Hepatic stellate cell (primary cell): ENCODE data around the gene TMEM176A.

Source experiments
- DNase-seq: peaks from one replicate; pipeline ENCODE4 v3.0.0; 2011; ENCODE audit warnings: low spot score

Gene TMEM176A

DNA sequence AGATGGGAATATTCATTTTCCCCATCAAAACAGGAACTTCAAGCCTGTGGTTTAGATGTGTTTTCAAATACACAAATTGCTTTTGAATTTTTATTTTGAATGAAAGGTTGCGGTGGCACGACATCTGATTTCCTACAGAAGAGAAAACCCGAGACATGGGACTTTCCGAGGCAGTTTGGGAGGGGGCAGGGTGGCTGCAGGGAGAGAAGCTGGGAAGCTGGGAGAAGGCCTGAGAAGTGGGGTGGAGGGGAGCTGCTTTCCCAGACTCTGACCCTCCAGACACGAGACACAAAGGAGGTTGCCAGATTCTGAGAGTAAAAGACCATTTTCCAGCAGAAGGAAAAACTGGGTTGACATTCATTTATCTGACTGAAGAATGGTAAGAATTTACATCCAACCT lies 19.6 kb downstream of the TMEM176A start:
- DNase-seq: no peak

DNA sequence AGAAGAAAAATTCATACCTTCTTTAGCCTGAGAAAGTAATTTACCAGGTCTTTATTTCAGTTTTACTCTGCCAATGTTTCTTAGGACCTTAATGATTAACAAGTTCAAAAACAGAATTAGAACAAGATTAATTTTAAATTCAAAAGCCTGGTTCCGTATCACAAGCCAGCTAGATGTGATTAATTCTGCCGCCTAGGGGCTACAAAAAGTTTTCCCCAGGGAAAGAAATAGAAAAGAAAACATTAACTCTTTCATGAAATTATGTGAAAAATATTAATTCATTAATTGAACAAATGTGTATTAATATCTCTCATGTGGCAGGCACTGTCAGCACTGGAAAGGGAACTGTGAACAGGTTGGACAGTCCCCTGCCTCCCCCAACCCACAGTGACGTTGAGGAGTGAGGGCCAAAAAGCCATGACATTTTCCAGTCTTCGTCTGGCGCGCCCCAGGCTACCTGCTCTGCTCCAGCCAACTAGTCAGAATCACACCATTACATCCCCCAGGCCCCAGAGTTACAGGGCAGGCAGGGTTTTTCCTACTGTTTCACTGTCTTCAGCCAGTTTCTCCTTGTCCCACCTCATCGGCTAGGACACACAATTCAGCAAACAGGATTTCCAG lies 20.1 kb downstream of the TMEM176A start:
- DNase-seq: no peak

DNA sequence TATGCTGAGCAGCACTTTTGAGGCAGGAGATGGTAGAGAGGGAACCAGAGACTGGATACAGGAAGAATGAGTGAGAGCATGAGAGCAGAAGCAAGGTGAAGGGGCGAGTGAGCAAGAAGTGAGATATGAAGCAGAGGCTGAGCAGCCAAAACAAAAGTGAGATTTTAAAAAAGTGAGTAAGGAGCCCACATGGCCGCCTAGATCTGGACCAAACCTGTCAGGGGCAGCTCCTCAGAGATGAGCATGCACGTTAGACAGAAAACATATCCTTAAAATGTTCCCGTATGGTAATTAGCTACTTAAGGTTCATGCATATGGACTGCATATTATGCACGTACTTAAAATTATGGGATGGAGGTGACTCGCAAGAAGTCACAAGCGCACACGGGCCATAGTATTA lies 22.5 kb downstream of the TMEM176A start:
- no peak for DNase-seq

DNA sequence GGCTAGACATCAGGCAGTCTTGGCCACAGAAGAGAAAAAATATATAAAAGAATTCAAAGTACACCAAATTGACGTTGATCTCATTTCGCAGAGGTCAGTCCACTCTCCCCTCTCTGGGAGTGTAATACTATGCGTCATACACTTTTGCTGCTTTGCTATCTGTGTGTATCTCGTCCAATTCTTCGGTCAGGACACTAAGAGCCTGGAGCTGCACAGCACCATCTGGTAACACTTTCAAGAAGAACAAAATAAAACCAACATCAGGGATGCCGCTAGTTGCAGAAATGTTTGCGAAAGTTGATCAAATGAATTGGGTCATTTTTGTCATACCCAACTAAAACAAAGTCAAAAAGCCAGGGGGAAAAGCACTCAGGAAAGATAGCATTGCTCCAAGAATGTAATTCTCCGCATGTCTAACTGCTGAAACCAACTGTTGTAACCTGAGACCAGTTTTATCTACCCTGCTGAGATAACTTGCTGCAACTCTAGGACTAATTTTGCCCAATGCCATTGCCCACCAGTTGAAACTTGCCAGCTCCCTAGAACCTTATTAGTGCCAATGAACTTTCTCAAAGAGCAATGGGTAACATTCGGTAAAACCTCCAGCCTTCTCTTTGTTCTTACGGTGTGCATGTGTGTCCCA lies 23.0 kb downstream of the TMEM176A start:
- no peak for DNase-seq

DNA sequence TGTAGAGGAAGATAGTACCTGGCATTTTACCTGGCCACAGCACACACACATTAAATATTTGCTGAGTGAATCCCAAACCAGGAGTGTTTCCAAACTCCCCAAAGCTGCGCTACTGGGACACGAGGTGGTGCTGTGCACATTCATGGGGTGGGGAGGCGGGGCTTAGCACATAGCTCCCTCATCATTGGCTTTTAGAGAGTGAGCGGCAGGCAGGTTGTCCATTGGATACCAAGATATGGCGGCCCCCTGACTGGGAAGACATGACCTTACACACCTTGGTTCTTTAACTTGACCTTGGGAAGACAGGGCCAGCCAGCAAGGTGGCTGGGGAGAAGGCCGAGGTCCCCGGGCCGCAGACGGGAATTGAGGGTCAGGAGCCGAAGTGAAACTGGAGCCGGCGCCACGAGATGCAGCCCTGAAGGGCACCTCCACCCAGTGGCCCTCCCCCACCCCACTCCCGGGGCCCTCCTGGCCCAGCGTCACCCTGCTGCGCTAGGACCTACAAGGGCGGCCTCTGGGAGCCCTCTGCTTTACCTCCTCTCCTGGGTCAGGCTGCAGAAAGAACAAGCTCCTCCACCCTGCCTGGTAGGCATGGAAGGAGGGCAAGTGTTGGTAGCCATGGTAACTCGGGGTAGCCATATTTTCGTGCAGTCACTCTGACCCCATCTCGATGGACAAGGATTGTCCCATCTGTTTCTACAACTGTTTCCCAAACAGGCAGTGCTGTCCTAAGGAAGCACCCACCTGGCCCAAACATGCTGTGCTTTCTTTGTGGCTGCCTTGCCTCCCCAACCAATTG lies 24.0 kb downstream of the TMEM176A start:
- DNase-seq: no peak

DNA sequence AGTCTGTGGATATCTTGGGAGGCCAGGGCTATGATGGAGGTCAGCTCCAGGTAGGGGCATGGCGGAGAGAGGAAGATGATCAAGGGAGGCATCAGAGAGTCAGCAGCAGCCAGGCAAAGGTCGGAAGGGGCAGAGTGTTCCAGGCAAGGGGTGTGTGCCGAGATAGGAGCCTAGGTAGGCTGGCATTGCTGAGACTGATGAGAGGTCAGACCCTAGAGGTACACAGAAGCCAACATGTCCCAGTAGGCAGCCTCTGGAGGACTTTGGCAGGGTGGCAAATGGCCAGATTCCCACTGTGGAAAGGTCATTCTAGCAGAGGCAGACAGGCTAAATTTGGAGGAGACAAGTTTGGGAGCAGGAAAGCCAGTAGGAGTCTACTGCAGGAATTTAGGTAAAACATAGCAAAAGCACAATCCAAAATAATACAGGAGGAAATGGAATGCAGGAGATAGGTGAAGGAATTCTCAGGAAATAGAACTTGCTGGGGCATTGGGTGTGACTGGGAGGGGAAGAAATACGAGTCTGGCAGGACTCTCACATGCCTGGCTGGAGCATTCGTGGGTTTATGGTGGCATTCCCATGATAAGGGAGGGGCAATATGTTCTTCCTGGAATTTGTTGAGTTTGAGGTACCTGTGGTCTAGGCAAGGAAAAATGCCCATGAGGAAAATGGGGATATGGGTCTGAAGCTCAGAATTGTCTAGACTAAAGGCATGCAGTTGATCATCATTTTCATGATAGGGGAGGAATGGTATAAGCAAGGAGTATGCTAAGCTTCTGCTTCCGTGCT lies 25.7 kb downstream of the TMEM176A start:
- no peak for DNase-seq

DNA sequence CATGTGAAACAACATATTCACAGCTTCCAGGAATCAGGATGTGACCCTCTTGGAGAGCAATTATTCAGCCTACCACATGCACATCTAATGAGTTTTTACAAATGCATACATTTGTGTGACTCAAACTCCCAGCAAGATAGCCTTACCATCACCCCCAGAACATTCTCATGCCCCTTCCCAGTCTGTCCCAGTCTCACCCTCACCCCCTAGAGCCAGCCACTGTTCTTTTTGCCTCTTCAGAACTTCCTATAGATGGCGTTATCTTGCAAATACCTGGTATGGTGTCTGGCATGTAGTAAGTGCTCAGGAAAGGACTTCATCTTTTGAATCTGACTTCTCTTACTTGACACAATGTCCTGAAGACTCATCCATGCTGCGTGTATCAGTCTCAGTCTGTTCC lies 27.8 kb downstream of the TMEM176A start:
- no peak for DNase-seq

DNA sequence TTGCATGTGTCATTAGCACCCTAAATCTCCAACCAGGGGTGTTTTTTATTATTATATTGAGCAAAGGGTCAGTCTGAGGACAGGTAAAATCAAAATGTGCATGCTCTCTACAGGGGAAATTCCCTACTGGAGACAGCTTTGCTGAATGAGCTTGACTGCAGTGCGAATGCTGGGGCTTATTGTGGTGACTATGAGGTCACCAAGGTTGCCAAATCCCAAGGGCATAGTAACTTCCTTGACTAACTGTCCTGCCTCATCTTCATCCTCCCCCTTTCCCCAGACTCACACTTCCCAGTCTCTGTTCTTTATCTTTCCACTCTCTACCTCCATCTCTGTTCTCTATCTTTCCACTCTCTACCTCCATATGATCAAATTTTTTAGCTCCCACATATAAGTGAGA lies 28.9 kb downstream of the TMEM176A start:
- no peak for DNase-seq

DNA sequence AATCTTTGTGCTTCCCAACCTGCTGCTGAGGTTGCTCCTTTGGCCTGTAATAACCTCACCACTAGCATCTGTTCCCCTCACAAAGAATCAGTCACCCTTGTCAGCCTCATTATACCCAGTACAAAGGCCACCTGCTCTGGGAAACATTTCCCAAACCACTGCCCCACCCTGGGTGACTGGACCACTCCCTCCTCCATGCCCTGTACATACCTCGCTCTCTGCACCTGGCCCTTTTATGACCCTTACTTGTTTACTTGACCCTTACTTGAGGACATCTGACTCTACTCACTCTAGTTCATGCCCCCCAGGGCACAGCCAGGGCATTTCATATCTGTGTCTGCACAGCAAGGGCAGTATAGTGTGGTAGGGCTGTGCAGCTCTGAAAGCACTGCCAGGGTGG lies 30.4 kb downstream of the TMEM176A start:
- no peak for DNase-seq

DNA sequence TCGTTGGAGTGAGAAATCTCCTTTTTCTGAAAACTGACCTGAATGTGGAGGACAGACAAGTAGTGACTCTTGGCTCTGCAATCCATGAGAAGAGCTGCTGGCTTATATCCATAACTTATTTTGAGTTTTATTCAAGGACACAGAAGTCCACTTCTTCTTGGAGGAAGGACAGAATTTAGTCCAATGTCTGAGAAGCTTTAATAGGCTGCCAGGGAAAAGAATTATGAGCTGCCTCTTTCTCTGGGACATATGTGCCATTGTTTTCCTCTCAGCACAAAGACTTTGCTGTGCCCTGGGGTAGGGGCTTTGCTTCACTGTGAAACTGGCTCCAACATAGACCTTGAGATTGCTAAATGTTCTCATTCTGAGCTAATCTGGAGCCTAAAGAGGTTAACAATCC lies 31.3 kb downstream of the TMEM176A start:
- DNase-seq: no peak

DNA sequence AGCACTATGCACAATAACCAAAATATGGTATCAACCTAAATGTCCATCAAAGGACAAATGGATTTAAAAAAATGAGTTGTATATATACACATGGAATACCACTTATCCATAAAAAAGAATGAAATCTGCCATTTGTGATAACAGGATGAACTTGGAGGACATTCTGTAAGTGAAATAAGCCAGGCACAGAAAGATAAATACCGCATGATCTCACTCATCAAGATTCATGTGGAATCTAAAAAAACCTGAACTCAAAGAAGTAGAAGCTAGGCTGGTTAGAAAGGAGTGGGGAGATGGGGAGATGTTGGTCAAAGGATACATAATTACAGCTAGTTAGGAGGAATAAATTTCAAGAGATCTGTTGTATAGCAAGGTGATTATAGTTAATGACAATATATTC lies 34.5 kb downstream of the TMEM176A start:
- DNase-seq: no peak

DNA sequence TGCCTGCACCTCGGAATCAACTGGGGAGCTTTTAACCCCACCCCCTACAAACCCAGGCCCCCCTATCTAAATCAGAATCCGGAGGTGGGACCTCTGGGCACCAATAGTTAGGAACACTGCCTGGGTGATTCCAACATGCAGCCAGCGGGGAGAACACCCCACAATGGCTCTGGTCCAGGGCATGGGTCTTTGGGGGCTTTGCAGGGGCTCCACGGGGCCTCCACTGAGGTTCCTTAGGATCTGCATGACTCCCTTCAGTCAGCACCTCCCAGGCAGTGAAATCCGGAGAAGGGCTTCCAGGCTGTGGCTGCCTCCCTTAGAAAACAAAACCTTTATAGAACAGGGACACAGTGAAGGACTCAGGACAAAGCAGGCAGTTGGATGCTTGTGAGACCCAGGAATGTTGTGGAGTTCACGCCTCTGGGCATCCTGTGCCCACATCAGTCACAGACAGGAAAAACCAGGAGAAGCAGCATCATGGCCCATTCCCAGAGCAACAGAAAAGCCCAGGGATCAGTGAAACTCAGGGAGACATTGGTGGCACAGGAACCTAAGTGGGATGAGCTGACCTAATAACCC lies 35.2 kb downstream of the TMEM176A start:
- DNase-seq: no peak

DNA sequence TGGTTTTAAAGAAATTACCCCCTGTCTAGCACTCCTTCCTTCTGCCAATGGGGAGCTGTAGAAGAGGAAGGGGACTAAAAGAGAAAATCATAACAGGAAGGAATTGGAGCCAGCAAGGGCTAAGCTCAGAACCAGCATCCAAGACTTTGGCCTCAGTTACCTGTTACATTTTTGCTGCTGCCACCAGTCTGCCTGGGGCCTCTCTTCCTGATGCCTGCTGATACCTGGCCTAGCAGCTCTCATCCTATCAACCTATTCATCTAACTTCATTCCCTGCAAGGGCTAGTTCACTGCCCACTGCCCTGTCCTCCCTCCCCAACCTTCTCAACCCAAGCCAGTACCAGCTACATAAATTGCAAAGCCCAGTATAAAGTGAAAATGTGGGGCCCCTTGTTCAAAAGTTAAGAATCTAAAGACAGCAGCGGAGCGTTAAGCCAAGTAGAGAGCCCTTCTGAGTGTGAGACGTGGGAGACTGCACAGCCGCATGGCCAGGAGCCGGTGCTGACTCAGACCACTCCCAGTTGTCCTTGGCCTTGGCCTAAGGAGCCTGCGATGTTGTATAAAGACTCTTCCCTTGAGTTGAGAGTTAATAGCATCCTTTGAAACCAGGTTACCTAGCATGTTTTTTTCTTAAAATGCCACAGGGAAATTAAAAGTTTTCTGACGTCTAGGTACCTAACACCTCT lies 38.5 kb downstream of the TMEM176A start:
- DNase-seq: no peak

DNA sequence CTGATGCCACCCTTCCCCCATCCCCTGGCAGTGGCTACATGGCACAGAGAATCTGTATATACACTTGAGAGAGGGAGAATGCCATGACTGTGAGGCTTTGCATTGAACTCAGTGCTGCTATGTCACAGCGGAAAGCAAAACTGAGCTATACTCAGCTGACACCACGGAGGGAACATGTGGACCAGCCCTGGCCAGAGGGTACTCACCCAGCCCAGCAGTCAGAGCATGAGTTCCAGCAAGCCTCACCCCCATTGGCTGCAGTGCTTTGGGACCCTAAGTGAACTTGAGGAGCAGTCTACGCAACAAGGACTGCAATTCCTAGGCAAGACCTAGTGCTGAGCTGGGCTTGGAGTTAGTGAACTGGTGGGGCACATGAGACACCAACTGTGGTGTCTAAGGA lies 41.4 kb downstream of the TMEM176A start:
- no peak for DNase-seq

DNA sequence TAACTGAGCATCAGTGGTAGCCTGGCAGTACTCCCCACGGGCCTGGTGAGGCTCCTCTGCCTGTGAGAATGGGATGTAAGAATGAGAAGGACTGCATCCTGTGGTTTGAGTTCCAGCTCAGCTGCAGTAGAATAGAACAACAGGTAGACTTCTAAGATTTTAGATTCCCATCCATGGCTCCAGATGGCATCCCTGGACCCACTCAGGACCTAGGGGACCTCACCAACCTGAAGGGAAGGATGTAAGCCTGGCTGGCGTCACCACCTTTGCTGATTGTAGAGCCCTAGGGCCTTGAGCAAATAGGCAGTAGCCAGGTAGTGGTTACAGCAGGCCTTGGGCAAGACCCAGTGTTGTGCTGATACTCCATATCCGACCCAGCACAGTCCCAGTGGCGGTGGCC lies 42.1 kb downstream of the TMEM176A start:
- DNase-seq: no peak

DNA sequence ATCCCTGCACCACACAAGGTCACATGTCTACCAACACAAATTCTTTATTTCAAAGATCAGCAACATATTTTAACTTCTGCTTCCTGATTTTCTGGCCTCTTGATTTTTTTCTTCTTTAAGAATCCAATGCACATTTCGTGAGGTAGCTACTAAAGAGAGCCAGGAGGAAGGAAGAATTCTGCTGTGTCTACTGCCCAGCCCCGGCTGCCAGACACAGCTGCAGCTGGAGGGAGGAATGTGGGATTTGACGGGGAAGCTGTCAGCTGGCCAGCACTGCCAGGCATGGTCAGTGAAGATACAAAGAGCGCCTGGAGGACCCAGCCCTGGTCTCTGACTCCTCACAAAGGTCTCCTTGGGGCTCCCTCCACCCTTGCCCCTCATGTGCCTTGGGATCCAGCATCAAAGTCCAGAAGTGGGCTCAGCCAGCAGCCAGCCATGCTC lies 44.9 kb downstream of the TMEM176A start:
- no peak for DNase-seq

DNA sequence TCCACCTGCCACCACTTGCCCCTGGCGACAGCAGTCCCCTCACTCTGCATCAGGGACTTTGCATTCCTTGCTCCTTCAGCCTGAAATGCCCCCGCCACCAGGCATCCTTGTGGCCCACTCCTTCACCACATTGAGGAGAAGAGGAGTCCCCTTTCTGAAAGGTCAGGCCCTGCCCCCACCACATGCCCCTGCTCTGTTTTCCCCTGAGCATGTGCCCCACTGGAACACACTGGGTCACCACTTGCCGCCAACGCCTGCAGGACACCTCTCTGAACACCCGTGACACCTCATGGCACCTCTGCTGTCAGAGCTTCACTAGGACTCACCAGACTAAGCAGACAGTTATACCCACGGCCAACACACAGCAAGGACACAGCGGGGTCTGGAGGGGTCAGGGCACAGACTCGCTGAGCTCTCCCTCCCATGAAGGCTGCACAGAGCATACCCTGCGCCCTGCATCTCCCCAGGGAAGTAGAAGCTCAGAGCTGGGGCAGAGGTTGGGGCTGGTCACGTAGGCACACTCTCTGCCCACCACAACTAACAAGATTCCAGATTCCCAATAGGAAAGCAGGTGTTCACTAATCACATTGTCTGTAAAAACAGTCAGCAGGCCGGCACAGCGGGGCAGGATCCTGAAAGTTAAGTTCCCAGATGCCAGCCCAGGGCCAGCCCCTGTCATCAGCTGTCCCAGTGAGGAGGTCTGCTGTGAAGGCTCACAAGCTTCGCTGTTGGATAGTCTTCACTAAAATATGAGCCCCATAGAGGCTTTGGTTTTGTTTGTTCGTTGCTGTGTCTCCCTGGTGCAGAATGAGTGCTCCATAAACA lies 45.9 kb downstream of the TMEM176A start:
- no peak for DNase-seq

DNA sequence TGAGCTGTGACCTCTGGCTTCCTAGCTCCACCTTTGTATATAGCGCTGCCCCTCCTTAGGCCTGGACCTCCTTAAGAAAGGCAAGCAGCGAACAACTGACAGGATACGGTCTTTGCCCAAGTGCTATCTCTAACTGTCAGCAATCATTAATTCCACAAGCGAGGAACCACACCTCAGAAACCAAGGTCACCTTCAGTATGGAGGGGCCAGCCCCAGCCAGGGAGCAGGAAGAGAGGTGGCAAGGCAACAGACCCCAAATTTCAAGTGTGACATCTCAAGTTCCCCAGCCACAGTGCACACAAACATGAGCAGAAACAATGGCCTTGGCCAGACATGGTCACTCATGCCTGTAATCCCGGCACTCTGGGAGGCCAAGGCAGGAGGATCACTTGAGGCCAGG lies 47.0 kb downstream of the TMEM176A start:
- DNase-seq: no peak

DNA sequence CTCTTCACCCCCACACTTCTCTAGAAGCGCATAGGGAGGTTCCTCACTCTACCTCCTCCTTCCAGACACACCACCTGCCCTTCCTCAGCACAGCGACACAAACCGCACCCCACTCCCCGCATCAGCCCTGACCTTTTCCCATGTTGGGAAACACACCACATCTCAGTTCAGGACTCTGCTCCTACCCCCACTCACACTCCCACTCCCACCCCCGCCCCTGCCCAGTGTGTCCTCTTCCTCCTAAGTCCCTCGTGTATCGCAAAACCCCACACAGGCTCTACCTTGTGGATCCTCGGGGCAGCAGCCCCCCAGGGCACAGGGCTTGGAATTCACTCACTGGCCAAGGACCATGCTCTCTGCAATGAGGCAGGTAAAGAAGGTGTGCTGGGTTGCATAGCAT lies 47.5 kb downstream of the TMEM176A start:
- DNase-seq: no peak

DNA sequence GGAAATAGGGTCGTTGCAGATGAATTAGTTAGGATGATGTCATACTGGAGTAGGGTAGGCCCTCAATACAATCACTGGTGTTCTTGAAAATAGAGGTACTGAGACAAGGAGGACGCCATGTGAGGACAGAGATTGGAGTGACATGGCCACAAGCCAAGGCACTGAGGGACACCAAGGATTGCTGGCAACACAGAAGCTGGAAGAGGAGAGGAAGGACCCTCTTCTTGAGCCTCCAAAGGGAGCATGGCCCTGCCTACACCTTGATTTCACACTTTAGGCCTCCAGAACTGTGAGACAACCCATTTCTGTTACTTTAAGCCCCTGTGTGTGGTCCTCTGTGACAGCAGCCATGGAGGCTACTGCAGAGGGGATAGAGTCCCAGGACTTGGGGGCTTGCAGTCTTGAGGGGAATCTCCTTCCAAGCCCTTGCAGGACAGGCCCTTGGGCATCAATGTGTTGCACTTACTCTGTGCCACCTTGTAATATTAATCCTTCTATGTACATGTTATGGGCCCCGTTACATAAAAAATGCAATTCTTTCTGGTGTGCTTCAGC lies 48.1 kb downstream of the TMEM176A start:
- no peak for DNase-seq
